ENCODE results near the gene CASK.

DNA sequence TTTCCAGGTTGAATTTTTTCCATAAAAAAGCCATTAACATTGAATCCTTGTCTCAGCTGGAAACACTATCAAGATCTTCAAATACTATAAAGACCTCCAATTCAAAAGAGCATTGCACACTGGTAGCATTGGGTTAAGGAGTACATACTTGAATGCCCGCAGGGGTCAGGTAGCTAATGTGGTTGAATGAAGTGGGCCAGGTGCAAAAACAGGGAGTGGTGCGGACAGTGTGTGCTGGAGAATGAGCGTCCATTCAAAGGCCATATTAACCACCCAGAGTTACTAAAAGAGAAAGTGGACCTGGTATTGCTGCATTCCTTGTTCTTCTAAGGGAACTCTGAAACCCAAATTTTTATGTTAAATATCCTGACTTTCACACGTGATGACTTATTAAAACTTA is 384.6 kb downstream of the CASK start:
- TF ChIP-seq CTCF (IDR thresholded peaks at IDR 0.05; ENCODE audit: poor library complexity, severe bottlenecking) (no peak), TAF1 (IDR thresholded peaks at IDR 0.05; ENCODE audit: low read depth) (no peak), POLR2AphosphoS5 (IDR thresholded peaks at IDR 0.05) (no peak)
